ENCODE measurements around the gene RAB7B. TPM values are rescaled to one million over a fixed set of nuclear protein-coding genes. Genes with fewer than 3 reads are reported as not detected.

Gene RAB7B
- total and polyA plus RNA-seq, 2 of the 4 experiments (the other 2 are of a cell fraction): 9.1 to 14.7 TPM

DNA sequence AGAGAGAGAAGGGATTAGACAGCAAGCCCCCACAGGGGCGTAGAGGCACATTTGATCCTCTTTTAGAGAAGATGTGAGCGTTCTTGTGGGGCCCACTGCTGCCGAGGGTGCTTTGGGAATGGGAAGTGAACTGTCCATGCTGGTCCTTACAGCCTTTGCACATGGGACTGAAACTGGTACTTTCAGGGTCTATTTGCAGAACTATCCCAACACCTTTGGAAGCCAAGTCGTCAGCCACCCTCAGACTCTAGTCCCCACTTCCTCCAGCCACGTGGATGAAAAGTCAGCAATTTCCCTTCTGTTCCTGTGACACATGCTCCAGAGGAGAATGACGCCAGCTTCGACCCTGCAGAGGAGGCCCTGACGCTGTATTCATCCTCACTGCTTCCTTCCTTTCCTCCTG lies 2.6 kb upstream of the RAB7B start:
- DNase-seq (no peak), ATAC-seq (ENCODE audit: low read depth) (no peak)
- no peak overlapping the region for H3K4me3 ChIP-seq (ENCODE audit: insufficient read depth, low read depth, low read length)
- H3K27me3 ChIP-seq (ENCODE audit: control insufficient read depth, insufficient read depth, low read length): peaks cover 2% of the 10 kb centered on the region
- H3K18ac ChIP-seq (ENCODE audit: low read depth, low read length): no peak overlapping the region
- ChIA-PET POLR2A (ENCODE audit: unreplicated experiment) (no interaction called here), CTCF (no interaction called here)
- no peak overlapping the region for H2BK15ac ChIP-seq (ENCODE audit: low read depth, low read length)
- H2AK5ac ChIP-seq (ENCODE audit: low read depth, low read length): no peak overlapping the region
- H3K23ac ChIP-seq (ENCODE audit: low read depth, low read length): no peak overlapping the region
- no peak overlapping the region for H3K4ac ChIP-seq (ENCODE audit: low read depth, low read length)
- no peaks in the 10 kb centered on the region for H3K9me3 ChIP-seq (ENCODE audit: control insufficient read depth, insufficient read depth, low read length)
- TF ChIP-seq POLR2A (IDR thresholded peaks at IDR 0.05; ENCODE audit: low read depth, low read length) (no peak), MAFK (IDR thresholded peaks at IDR 0.05; ENCODE audit: low read depth, low read length) (no peak), BHLHE40 (IDR thresholded peaks at IDR 0.05; ENCODE audit: low read depth, low read length) (no peak), RAD21 (IDR thresholded peaks at IDR 0.05; ENCODE audit: low read length) (no peak), MXI1 (IDR thresholded peaks at IDR 0.05; ENCODE audit: borderline replicate concordance, low read depth, low read length) (no peak), RFX5 (IDR thresholded peaks at IDR 0.05; ENCODE audit: low read depth, low read length) (no peak), MAZ (IDR thresholded peaks at IDR 0.05; ENCODE audit: borderline replicate concordance, low read depth, low read length) (no peak), SMC3 (IDR thresholded peaks at IDR 0.05; ENCODE audit: low read depth, low read length) (no peak), FOS (IDR thresholded peaks at IDR 0.05; ENCODE audit: low read depth, low read length) (no peak), NFE2L2 (IDR thresholded peaks at IDR 0.05; ENCODE audit: low read depth, low read length) (no peak), RCOR1 (IDR thresholded peaks at IDR 0.05; ENCODE audit: insufficient replicate concordance, low read length) (no peak), CHD1 (IDR thresholded peaks at IDR 0.05; ENCODE audit: low read depth, low read length) (no peak), CEBPB (IDR thresholded peaks at IDR 0.05; ENCODE audit: low read depth, low read length) (no peak)
- TF ChIP-seq, protein P1, sequence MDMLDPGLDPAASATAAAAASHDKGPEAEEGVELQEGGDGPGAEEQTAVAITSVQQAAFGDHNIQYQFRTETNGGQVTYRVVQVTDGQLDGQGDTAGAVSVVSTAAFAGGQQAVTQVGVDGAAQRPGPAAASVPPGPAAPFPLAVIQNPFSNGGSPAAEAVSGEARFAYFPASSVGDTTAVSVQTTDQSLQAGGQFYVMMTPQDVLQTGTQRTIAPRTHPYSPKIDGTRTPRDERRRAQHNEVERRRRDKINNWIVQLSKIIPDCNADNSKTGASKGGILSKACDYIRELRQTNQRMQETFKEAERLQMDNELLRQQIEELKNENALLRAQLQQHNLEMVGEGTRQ (IDR thresholded peaks at IDR 0.05; ENCODE audit: low read depth, low read length): no peak
- TF ChIP-seq, protein P2, sequence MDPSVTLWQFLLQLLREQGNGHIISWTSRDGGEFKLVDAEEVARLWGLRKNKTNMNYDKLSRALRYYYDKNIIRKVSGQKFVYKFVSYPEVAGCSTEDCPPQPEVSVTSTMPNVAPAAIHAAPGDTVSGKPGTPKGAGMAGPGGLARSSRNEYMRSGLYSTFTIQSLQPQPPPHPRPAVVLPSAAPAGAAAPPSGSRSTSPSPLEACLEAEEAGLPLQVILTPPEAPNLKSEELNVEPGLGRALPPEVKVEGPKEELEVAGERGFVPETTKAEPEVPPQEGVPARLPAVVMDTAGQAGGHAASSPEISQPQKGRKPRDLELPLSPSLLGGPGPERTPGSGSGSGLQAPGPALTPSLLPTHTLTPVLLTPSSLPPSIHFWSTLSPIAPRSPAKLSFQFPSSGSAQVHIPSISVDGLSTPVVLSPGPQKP (IDR thresholded peaks at IDR 0.05; ENCODE audit: borderline replicate concordance, low read depth, low read length): no peak
- TF ChIP-seq, protein P3, sequence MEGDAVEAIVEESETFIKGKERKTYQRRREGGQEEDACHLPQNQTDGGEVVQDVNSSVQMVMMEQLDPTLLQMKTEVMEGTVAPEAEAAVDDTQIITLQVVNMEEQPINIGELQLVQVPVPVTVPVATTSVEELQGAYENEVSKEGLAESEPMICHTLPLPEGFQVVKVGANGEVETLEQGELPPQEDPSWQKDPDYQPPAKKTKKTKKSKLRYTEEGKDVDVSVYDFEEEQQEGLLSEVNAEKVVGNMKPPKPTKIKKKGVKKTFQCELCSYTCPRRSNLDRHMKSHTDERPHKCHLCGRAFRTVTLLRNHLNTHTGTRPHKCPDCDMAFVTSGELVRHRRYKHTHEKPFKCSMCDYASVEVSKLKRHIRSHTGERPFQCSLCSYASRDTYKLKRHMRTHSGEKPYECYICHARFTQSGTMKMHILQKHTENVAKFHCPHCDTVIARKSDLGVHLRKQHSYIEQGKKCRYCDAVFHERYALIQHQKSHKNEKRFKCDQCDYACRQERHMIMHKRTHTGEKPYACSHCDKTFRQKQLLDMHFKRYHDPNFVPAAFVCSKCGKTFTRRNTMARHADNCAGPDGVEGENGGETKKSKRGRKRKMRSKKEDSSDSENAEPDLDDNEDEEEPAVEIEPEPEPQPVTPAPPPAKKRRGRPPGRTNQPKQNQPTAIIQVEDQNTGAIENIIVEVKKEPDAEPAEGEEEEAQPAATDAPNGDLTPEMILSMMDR (conservative IDR thresholded peaks at IDR 0.05; ENCODE audit: low read depth, low read length): no peak
- no peak overlapping the region for H2BK5ac ChIP-seq (ENCODE audit: low read depth, low read length, poor library complexity, severe bottlenecking)
- peaks cover 18% of the 10 kb centered on the region for H3K4me1 ChIP-seq (ENCODE audit: control insufficient read depth, insufficient read depth, low read length)
- in situ Hi-C loops (cut with MboI; ENCODE audit: low sequenced_read_pairs): no loop called here
- peaks cover 19% of the 10 kb centered on the region for H3K9me1 ChIP-seq (ENCODE audit: insufficient read depth, low read length)
- H2AFZ ChIP-seq (replicated peaks; ENCODE audit: low read length, poor library complexity): no peak overlapping the region
- no peak overlapping the region for H3K14ac ChIP-seq (replicated peaks; ENCODE audit: low read depth, low read length)
- no peak overlapping the region for H3K56ac ChIP-seq (ENCODE audit: extremely low read depth, insufficient read depth, low read length)
- BruUV-seq (replicated peaks): no TSS peak
- H4K91ac ChIP-seq (ENCODE audit: insufficient read depth, low read depth, low read length): no peak overlapping the region
- no peak overlapping the region for H4K8ac ChIP-seq (ENCODE audit: low read depth in 2 of 2, low read length in 2 of 2)
- H3K36me3 ChIP-seq (ENCODE audit: control insufficient read depth, insufficient read depth, low read length): no peaks in the 10 kb centered on the region
- dilution Hi-C loops (cut with HindIII; ENCODE audit: low sequenced_read_pairs, unreplicated experiment): no loop called here
- no peak overlapping the region for H2BK120ac ChIP-seq (ENCODE audit: low read depth, low read length)
- no peak overlapping the region for H3K4me2 ChIP-seq (ENCODE audit: low read depth, low read length)
- no peak overlapping the region for H2BK20ac ChIP-seq (ENCODE audit: low read depth, low read length)
- no peak overlapping the region for H2AK9ac ChIP-seq (replicated peaks; ENCODE audit: low read depth, low read length, poor library complexity)
- no peaks in the 10 kb centered on the region for H4K20me1 ChIP-seq (ENCODE audit: insufficient read depth, low read length)
- H4K5ac ChIP-seq (ENCODE audit: low read depth, low read length): no peak overlapping the region
- H3K79me1 ChIP-seq (ENCODE audit: low read depth in 1 of 2, low read length in 2 of 2): peaks cover 0 to 7% of the 10 kb centered on the region in 2 experiments; a peak in 2 of 4 replicates
- H3K9ac ChIP-seq (ENCODE audit: low read depth, low read length): no peak overlapping the region
- H3K27ac ChIP-seq (ENCODE audit: insufficient read depth, low read length): no peak overlapping the region
- 50% methylated on average over 2 of the region's 8 CpGs; no CpG with 5 or more reads in 1 of the 2 experiments for WGBS, 2 experiments (ENCODE audit: extremely low coverage in 2 of 2, insufficient read length in 1 of 2)
- intact Hi-C loops (cut with micrococcal nuclease): no loop called here

Data from IMR-90 (cell line).